GM10847 (cell line): ENCODE measurements around the gene CNTNAP2.

Experiments
- POLR2A ChIP-seq: IDR thresholded peaks from 2 replicates; pipeline ENCODE4 v1.6.1; 2011; ENCODE audit not compliant: insufficient read length; ENCODE audit errors: extremely low read depth

CNTNAP2 gene

GRCh38 chr7:146539836-146540235, 423.2 kb downstream of the CNTNAP2 start:
- no peak for TF ChIP-seq POLR2A

- no peak for TF ChIP-seq POLR2A
Measured at GRCh38 chr7:146542101-146542500, 425.5 kb downstream of the CNTNAP2 start.

GRCh38 chr7:146544748-146545147, 428.1 kb downstream of the CNTNAP2 start:
- no peak for TF ChIP-seq POLR2A

- no peak for TF ChIP-seq POLR2A
Measured at GRCh38 chr7:146548816-146549215, 432.2 kb downstream of the CNTNAP2 start.

- TF ChIP-seq POLR2A: no peak
Measured at GRCh38 chr7:146554556-146554955, 438.0 kb downstream of the CNTNAP2 start.

- no peak for TF ChIP-seq POLR2A
Measured at GRCh38 chr7:146557971-146558469, 441.4 kb downstream of the CNTNAP2 start.

- no peak for TF ChIP-seq POLR2A
Measured at GRCh38 chr7:146565872-146566271, 449.3 kb downstream of the CNTNAP2 start.

GRCh38 chr7:146575903-146576302, 459.3 kb downstream of the CNTNAP2 start:
- TF ChIP-seq POLR2A: no peak

GRCh38 chr7:146591976-146592375, 475.4 kb downstream of the CNTNAP2 start:
- TF ChIP-seq POLR2A: no peak

- no peak for TF ChIP-seq POLR2A
Measured at GRCh38 chr7:146606628-146607027, 490.0 kb downstream of the CNTNAP2 start.

GRCh38 chr7:146619641-146620040, 503.0 kb downstream of the CNTNAP2 start:
- TF ChIP-seq POLR2A: no peak

GRCh38 chr7:146626912-146627311, 510.3 kb downstream of the CNTNAP2 start:
- TF ChIP-seq POLR2A: no peak

GRCh38 chr7:146635205-146636032, 518.8 kb downstream of the CNTNAP2 start:
- no peak for TF ChIP-seq POLR2A

- no peak for TF ChIP-seq POLR2A
Measured at GRCh38 chr7:146636033-146636356, 519.4 kb downstream of the CNTNAP2 start.

GRCh38 chr7:146636581-146636980, 520.0 kb downstream of the CNTNAP2 start:
- TF ChIP-seq POLR2A: no peak

- TF ChIP-seq POLR2A: no peak
Measured at GRCh38 chr7:146639291-146639690, 522.7 kb downstream of the CNTNAP2 start.

GRCh38 chr7:146641491-146641890, 524.9 kb downstream of the CNTNAP2 start:
- TF ChIP-seq POLR2A: no peak
